ENCODE data around the gene C17orf67.
A peak's percentile ranks its signal among the peaks of the same experiment; 100 is the strongest.
"Not testable (repeated sequence)": the region's sequence is repeated elsewhere in the genome, so short reads cannot be mapped to it uniquely, and the experiment has no call there.

Gene C17orf67

GRCh38 chr17:56762988-56763387 is 70.7 kb downstream of the C17orf67 start:
- TF ChIP-seq CTCF (IDR thresholded peaks at IDR 0.05; ENCODE audit: low read depth, low read length): no peak
- DNase-seq (ENCODE audit: extremely low read depth, low read depth): no peak

- TF ChIP-seq CTCF (IDR thresholded peaks at IDR 0.05; ENCODE audit: low read depth, low read length): no peak
- no peak for DNase-seq (ENCODE audit: extremely low read depth, low read depth)
These were observed 71.6 kb downstream of the C17orf67 start for GRCh38 chr17:56762144-56762543.

- no peak for TF ChIP-seq CTCF (IDR thresholded peaks at IDR 0.05; ENCODE audit: low read depth, low read length)
- no peak for DNase-seq (ENCODE audit: extremely low read depth, low read depth)
These were observed 72.3 kb downstream of the C17orf67 start for GRCh38 chr17:56761387-56761786.

- DNase-seq (ENCODE audit: extremely low read depth, low read depth): not testable (repeated sequence)
These were observed 76.1 kb downstream of the C17orf67 start for GRCh38 chr17:56757611-56758010.

- peak; percentile 45 for DNase-seq (ENCODE audit: extremely low read depth, low read depth)
- no peak for TF ChIP-seq CTCF (IDR thresholded peaks at IDR 0.05; ENCODE audit: low read depth, low read length)
These were observed 77.2 kb downstream of the C17orf67 start for GRCh38 chr17:56756536-56756935.

GRCh38 chr17:56755310-56755709 is 78.4 kb downstream of the C17orf67 start:
- TF ChIP-seq CTCF (IDR thresholded peaks at IDR 0.05; ENCODE audit: low read depth, low read length): no peak
- DNase-seq (ENCODE audit: extremely low read depth, low read depth): no peak

- TF ChIP-seq CTCF (IDR thresholded peaks at IDR 0.05; ENCODE audit: low read depth, low read length): no peak
- DNase-seq (ENCODE audit: extremely low read depth, low read depth): no peak
These were observed 79.1 kb downstream of the C17orf67 start for GRCh38 chr17:56754523-56755208.

- no peak for TF ChIP-seq CTCF (IDR thresholded peaks at IDR 0.05; ENCODE audit: low read depth, low read length)
- no peak for DNase-seq (ENCODE audit: extremely low read depth, low read depth)
These were observed 81.4 kb downstream of the C17orf67 start for GRCh38 chr17:56752263-56752836.
